NCI-H2196 (cell line): Measurements from ENCODE around the gene SYT11.
A peak's percentile ranks its signal among the peaks of the same experiment; 100 is the strongest.

Experiments used
- DNase-seq: peaks from one replicate; lab custom pipeline; 2025; ENCODE audit not compliant: unreplicated experiment; lab: John Stamatoyannopoulos, UW

The SYT11 gene

DNA sequence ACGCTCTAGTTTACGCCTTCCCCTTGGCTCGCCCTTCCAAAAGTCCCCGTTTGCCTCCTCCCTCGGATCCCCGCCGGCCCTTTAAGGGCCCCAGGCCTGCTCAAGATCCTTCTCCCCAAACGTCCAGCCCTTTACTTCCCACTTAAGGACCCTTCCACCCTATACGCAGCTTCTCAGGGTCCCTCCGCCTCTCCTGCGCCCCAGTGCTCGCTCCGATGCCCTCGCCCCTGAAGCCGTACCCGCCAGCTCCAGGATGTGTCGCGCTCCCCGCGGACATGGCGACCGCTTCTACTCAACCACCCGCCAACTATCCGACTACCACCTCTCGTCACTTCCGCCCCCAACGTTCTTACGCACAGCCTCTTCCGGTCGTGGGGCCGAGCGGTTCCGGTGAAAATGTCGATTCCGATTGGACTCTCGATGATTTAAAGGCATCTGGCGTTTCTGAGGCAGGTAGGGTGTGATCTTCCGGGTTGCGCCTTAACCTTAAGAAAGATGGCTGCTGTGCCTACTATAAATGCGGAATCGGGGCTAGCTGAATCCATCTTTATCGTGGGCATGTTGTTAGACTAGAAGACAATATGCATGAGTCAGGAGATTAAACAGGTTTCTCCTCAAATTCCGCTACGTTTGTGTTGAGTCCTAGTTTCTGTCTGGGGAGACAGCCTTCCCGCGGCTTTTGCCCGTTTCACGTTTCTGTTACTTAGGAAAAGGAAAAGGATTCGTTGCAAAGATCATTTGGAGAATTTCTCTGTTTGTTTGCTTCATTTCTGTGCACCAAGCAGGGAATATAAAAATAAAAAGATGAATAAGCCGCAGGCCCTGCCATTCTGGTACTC is 74.9 kb downstream of the SYT11 start, which contains the start of gene KHDC4:
Gene KHDC4, minus strand, starts transcription at position 317 of the 839 bp plus-strand sequence. Its CDS starts 40 bp downstream, at position 277.
- DNase-seq: peak; percentile 97
